ENCODE results near the gene TRPV3. TPM values are rescaled to one million over a fixed set of nuclear protein-coding genes. Genes with fewer than 3 reads are reported as not detected.

TRPV3 gene
- total and polyA plus RNA-seq, 2 donors (not counting 3 experiments of a cell fraction or from before 2014, with no cell fraction given) = 0.01 TPM; not detected in 1

- BruUV-seq (replicated peaks) = no TSS peak
- Histone ChIP-seq H3K4me1 (ENCODE audit: control insufficient read depth, extremely low read depth, insufficient read depth, low read length) (no peaks in the 10 kb centered on the region), H3K9me1 (replicated peaks; ENCODE audit: control insufficient read depth, extremely low read depth, insufficient read depth, low read length) (no peaks in the 10 kb centered on the region), H3K4me2 (ENCODE audit: insufficient read depth, low read length) (no peak overlapping the region), H3K79me2 (ENCODE audit: control insufficient read depth, insufficient read depth, low read length) (no peaks in the 10 kb centered on the region), H3K9ac (replicated peaks; ENCODE audit: extremely low read depth, insufficient read depth, low read length) (no peak overlapping the region), H3K4me3 (replicated peaks in 1 of 3; ENCODE audit: insufficient read depth in 1 of 3, low read depth in 1 of 3, low read length in 3 of 3) (no peak overlapping the region), H4K20me1 (replicated peaks; ENCODE audit: control insufficient read depth, extremely low read depth, insufficient read depth, low read length) (no peaks in the 10 kb centered on the region), H3K27ac (ENCODE audit: insufficient read depth, low read depth, low read length) (no peak overlapping the region), H3K36me3 (ENCODE audit: control insufficient read depth in 2 of 2, extremely low read depth in 1 of 2, insufficient read depth in 2 of 2, low read length in 2 of 2) (no peaks in the 10 kb centered on the region), H3K9me3 (replicated peaks; ENCODE audit: control insufficient read depth, insufficient read depth, low read length) (no peaks in the 10 kb centered on the region), H3K27me3 (ENCODE audit: control insufficient read depth in 2 of 2, insufficient read depth in 2 of 2, low read length in 2 of 2) (no peaks in the 10 kb centered on the region), H2AFZ (ENCODE audit: low read depth, low read length) (no peak overlapping the region)
- TF ChIP-seq EZH2 (IDR thresholded peaks at IDR 0.05; ENCODE audit: borderline replicate concordance, low read depth, low read length, severe bottlenecking) = no peak
- no peak for TF ChIP-seq FOS (IDR thresholded peaks at IDR 0.05; ENCODE audit: borderline replicate concordance, insufficient read depth, low read length)
- ChIA-PET POLR2A (no interaction called here), CTCF (interaction anchor here (1.0 kb wide), 1 partner anchor 54 kb away, joined by 3 read pairs; no protein-coding TSS in a partner anchor)
- dilution Hi-C loops (cut with MboI; ENCODE audit: extremely low pct_ligation_motif_present, low sequenced_read_pairs) (no loop called here), intact Hi-C loops (cut with micrococcal nuclease) (no loop called here)
- DNase-seq (ENCODE audit: low read depth, low spot score) (no peak), FAIRE-seq (no peak)
Observed at GRCh38 chr17:3553419-3554401, 3.9 kb downstream of the TRPV3 start.

- CTCF ChIA-PET = no interaction called here
- FAIRE-seq (no peak), DNase-seq (ENCODE audit: low read depth, low spot score) (no peak)
- Histone ChIP-seq H3K9ac (replicated peaks; ENCODE audit: extremely low read depth, insufficient read depth, low read length) (no peak overlapping the region), H3K27me3 (ENCODE audit: control insufficient read depth in 2 of 2, insufficient read depth in 2 of 2, low read length in 2 of 2) (no peaks in the 10 kb centered on the region), H3K4me3 (replicated peaks in 1 of 3; ENCODE audit: insufficient read depth in 1 of 3, low read depth in 1 of 3, low read length in 3 of 3) (no peak overlapping the region), H3K9me1 (replicated peaks; ENCODE audit: control insufficient read depth, extremely low read depth, insufficient read depth, low read length) (no peaks in the 10 kb centered on the region), H2AFZ (ENCODE audit: low read depth, low read length) (no peak overlapping the region), H4K20me1 (replicated peaks; ENCODE audit: control insufficient read depth, extremely low read depth, insufficient read depth, low read length) (no peaks in the 10 kb centered on the region), H3K4me1 (ENCODE audit: control insufficient read depth, extremely low read depth, insufficient read depth, low read length) (no peaks in the 10 kb centered on the region), H3K9me3 (replicated peaks; ENCODE audit: control insufficient read depth, insufficient read depth, low read length) (no peaks in the 10 kb centered on the region), H3K36me3 (ENCODE audit: control insufficient read depth in 2 of 2, extremely low read depth in 1 of 2, insufficient read depth in 2 of 2, low read length in 2 of 2) (no peaks in the 10 kb centered on the region), H3K27ac (ENCODE audit: insufficient read depth, low read depth, low read length) (no peak overlapping the region), H3K79me2 (ENCODE audit: control insufficient read depth, insufficient read depth, low read length) (no peaks in the 10 kb centered on the region), H3K4me2 (ENCODE audit: insufficient read depth, low read length) (no peak overlapping the region)
- BruUV-seq (replicated peaks) = no TSS peak
- intact Hi-C loops (cut with micrococcal nuclease) (no loop called here), dilution Hi-C loops (cut with MboI; ENCODE audit: extremely low pct_ligation_motif_present, low sequenced_read_pairs) (no loop called here)
- TF ChIP-seq POLR2AphosphoS5 (IDR thresholded peaks at IDR 0.05; ENCODE audit: insufficient read depth, low read depth, low read length) = no peak
- no peak for TF ChIP-seq GATA2 (IDR thresholded peaks at IDR 0.05; ENCODE audit: insufficient read depth, insufficient read length, low read depth, low read length)
- TF ChIP-seq MAX (IDR thresholded peaks at IDR 0.05; ENCODE audit: insufficient read depth, insufficient read length) = no peak
- TF ChIP-seq EZH2 (IDR thresholded peaks at IDR 0.05; ENCODE audit: borderline replicate concordance, low read depth, low read length, severe bottlenecking) = no peak
- TF ChIP-seq FOS (IDR thresholded peaks at IDR 0.05; ENCODE audit: borderline replicate concordance, insufficient read depth, low read length) = no peak
- no peak for TF ChIP-seq JUN (IDR thresholded peaks at IDR 0.05; ENCODE audit: borderline replicate concordance, insufficient read depth, insufficient read length, low read depth)
- TF ChIP-seq MYC (IDR thresholded peaks at IDR 0.05; ENCODE audit: low read depth, low read length) = no peak
- TF ChIP-seq, protein P1, sequence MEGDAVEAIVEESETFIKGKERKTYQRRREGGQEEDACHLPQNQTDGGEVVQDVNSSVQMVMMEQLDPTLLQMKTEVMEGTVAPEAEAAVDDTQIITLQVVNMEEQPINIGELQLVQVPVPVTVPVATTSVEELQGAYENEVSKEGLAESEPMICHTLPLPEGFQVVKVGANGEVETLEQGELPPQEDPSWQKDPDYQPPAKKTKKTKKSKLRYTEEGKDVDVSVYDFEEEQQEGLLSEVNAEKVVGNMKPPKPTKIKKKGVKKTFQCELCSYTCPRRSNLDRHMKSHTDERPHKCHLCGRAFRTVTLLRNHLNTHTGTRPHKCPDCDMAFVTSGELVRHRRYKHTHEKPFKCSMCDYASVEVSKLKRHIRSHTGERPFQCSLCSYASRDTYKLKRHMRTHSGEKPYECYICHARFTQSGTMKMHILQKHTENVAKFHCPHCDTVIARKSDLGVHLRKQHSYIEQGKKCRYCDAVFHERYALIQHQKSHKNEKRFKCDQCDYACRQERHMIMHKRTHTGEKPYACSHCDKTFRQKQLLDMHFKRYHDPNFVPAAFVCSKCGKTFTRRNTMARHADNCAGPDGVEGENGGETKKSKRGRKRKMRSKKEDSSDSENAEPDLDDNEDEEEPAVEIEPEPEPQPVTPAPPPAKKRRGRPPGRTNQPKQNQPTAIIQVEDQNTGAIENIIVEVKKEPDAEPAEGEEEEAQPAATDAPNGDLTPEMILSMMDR (IDR thresholded peaks at IDR 0.05; ENCODE audit: extremely low read depth in 1 of 2, insufficient read depth in 1 of 2, low read depth in 1 of 2, low read length in 2 of 2) = no peak
- TF ChIP-seq POLR2A (IDR thresholded peaks at IDR 0.05; ENCODE audit: low read depth, low read length) = no peak
- POLR2A ChIA-PET = no interaction called here
Observed at GRCh38 chr17:3552916-3553315, 4.7 kb downstream of the TRPV3 start.

All from endothelial cell of umbilical vein (primary cell).